PC-3 (cell line): Measurements from ENCODE around the gene UNC13A. TPM values are rescaled to one million over a fixed set of nuclear protein-coding genes. Genes with fewer than 3 reads are reported as not detected.

Experiments
- ATAC-seq: fragments of 200-7000 bp; cut with Tn5 transposase; 2 replicates; pipeline ENCODE4 v1.9.1; 2020; ENCODE audit warnings: mild to moderate bottlenecking, moderate library complexity
- BruUV-seq: library from RNA; stranded (reverse); fragments of 400-500 nt; replicated peaks from 2 replicates; lab custom pipeline; 2021; lab: Mats Ljungman, UMichigan
- CTCF ChIA-PET: fragments of 300-600 bp; sonication (Branson Sonifier 250); formaldehyde crosslinking; loops from one replicate; lab custom pipeline; 2022; ENCODE audit warnings: antibody characterized with exemption; lab: Charles Lee
- POLR2A ChIA-PET: fragments of 300-600 bp; sonication (Branson Sonifier 250); formaldehyde crosslinking; loops from one replicate; lab custom pipeline; 2022; ENCODE audit warnings: antibody characterized with exemption; ENCODE audit not compliant: unreplicated experiment; lab: Charles Lee
- DNase-seq: peaks from one replicate; pipeline ENCODE4 v3.0.0-alpha.2; 2015
- H2AFZ ChIP-seq: fragments of 300-600 bp; sonication (generic); 2 replicates; pipeline ENCODE4 v1.6.0; 2016; ENCODE audit warnings: antibody characterized with exemption, low read length
- H3F3A ChIP-seq: fragments of 300-600 bp; sonication (generic); one replicate; pipeline ENCODE4 v1.6.0; 2017; ENCODE audit warnings: antibody characterized with exemption, low read length, control low read depth, mild to moderate bottlenecking; ENCODE audit not compliant: unreplicated experiment
- H3K27ac ChIP-seq: fragments of 300-600 bp; sonication (generic); 2 replicates; pipeline ENCODE4 v1.5.1; 2016; ENCODE audit warnings: mild to moderate bottlenecking, low read length
- H3K27me3 ChIP-seq: fragments of 300-600 bp; sonication (generic); 2 replicates; pipeline ENCODE4 v1.6.1; 2016; ENCODE audit warnings: low read length, mixed read lengths
- H3K36me3 ChIP-seq: fragments of 300-600 bp; sonication (generic); 2 replicates; pipeline ENCODE4 v1.6.1; 2016; ENCODE audit warnings: low read depth, mixed run types, low read length, mixed read lengths
- H3K4me1 ChIP-seq: fragments of 300-600 bp; sonication (generic); 2 replicates; pipeline ENCODE4 v1.5.1; 2016; ENCODE audit warnings: low read length; ENCODE audit not compliant: insufficient read depth
- H3K4me2 ChIP-seq: fragments of 300-600 bp; sonication (generic); 2 replicates; pipeline ENCODE4 v1.6.0; 2016; ENCODE audit warnings: low read length
- H3K4me3 ChIP-seq: fragments of 300-600 bp; sonication (generic); 2 replicates; pipeline ENCODE4 v1.5.1; 2016; ENCODE audit warnings: mild to moderate bottlenecking, low read length, mixed read lengths
- H3K79me2 ChIP-seq: fragments of 300-600 bp; sonication (generic); 2 replicates; pipeline ENCODE4 v1.6.1; 2017; ENCODE audit warnings: low read length, mixed read lengths
- H3K9ac ChIP-seq: fragments of 300-600 bp; sonication (generic); 2 replicates; pipeline ENCODE4 v1.6.0; 2016; ENCODE audit warnings: mild to moderate bottlenecking, low read length
- H3K9me2 ChIP-seq: fragments of 300-600 bp; sonication (generic); replicated peaks from 2 replicates; pipeline ENCODE4 v1.6.1; 2016; ENCODE audit warnings: mixed run types, low read length, mixed read lengths
- H3K9me3 ChIP-seq: fragments of 300-600 bp; sonication (generic); 2 replicates; pipeline ENCODE4 v1.6.1; 2016; ENCODE audit warnings: low read length, mixed read lengths
- H4K20me1 ChIP-seq: fragments of 300-600 bp; sonication (generic); 2 replicates; pipeline ENCODE4 v1.6.1; 2016; ENCODE audit warnings: low read length, mixed read lengths
- CTCF ChIP-seq: fragments of 300-600 bp; sonication (generic); conservative IDR thresholded peaks from 2 replicates; pipeline ENCODE4 v1.5.1; 2017; ENCODE audit warnings: antibody characterized with exemption, low read depth, mild to moderate bottlenecking, low read length
- EZH2 ChIP-seq: fragments of 300-600 bp; sonication (generic); IDR thresholded peaks from one replicate; pipeline ENCODE4 v1.6.1; 2017; ENCODE audit warnings: antibody characterized with exemption, mild to moderate bottlenecking, low read length; ENCODE audit not compliant: unreplicated experiment
- EZH2phosphoT487 ChIP-seq: fragments of 300-600 bp; sonication (generic); IDR thresholded peaks from 2 replicates; pipeline ENCODE4 v1.6.1; 2018; ENCODE audit warnings: mild to moderate bottlenecking, antibody characterized with exemption, low read length, borderline replicate concordance
- intact Hi-C: fragments of 100-400 bp; cut with micrococcal nuclease; formaldehyde crosslinking; loops from 2 replicates; pipeline ENCODE4 v1.9.0; 2023
- total RNA-seq: library from RNA; depleted of rRNA; stranded (reverse); fragments of >200 nt; gene quantifications from 2 replicates; pipeline ENCODE4 v1.2.3, GENCODE V29; 2014

Gene UNC13A
- total RNA-seq, 1 experiment from 2014 or later = not detected

- ATAC-seq = no peak
Observed at GRCh38 chr19:17633700-17634099, 54.5 kb downstream of the UNC13A start.

GRCh38 chr19:17632577-17632976 lies 55.6 kb downstream of the UNC13A start:
- H3K27me3 ChIP-seq = peaks cover 16% of the 10 kb centered on the region
- H3K27ac ChIP-seq = no peak overlapping the region
- H3K9me3 ChIP-seq = no peaks in the 10 kb centered on the region
- TF ChIP-seq EZH2phosphoT487 (no peak), CTCF (no peak), EZH2 (no peak)
- H3K36me3 ChIP-seq = no peaks in the 10 kb centered on the region
- no peaks in the 10 kb centered on the region for H3K4me1 ChIP-seq
- no peaks in the 10 kb centered on the region for H4K20me1 ChIP-seq
- no peaks in the 10 kb centered on the region for H3K79me2 ChIP-seq
- ChIA-PET CTCF (no interaction called here), POLR2A (no interaction called here)
- no peak for ATAC-seq
- no peaks in the 10 kb centered on the region for H3K9me2 ChIP-seq
- BruUV-seq = no TSS peak
- no peak overlapping the region for H3K4me2 ChIP-seq
- H3K4me3 ChIP-seq = no peak overlapping the region
- intact Hi-C loops = no loop called here
- no peaks in the 10 kb centered on the region for H3F3A ChIP-seq
- no peak for DNase-seq
- H3K9ac ChIP-seq = no peak overlapping the region
- H2AFZ ChIP-seq = no peak overlapping the region

More at GRCh38 chr19:17633700-17634099, 54.5 kb downstream of the UNC13A start:
- no peak overlapping the region for H3K9ac ChIP-seq
- no peak overlapping the region for H3K27ac ChIP-seq
- no peaks in the 10 kb centered on the region for H3K9me3 ChIP-seq
- no peaks in the 10 kb centered on the region for H3K9me2 ChIP-seq
- DNase-seq = no peak
- no peak for TF ChIP-seq EZH2
- TF ChIP-seq CTCF = no peak
- TF ChIP-seq EZH2phosphoT487 = no peak
- no peaks in the 10 kb centered on the region for H4K20me1 ChIP-seq
- no peak overlapping the region for H3K4me3 ChIP-seq
- ChIA-PET POLR2A (no interaction called here), CTCF (no interaction called here)
- H3K27me3 ChIP-seq = peaks cover 15% of the 10 kb centered on the region
- H3K4me2 ChIP-seq = no peak overlapping the region
- no peak overlapping the region for H2AFZ ChIP-seq
- H3K79me2 ChIP-seq = no peaks in the 10 kb centered on the region
- H3F3A ChIP-seq = no peaks in the 10 kb centered on the region
- H3K36me3 ChIP-seq = no peaks in the 10 kb centered on the region
- BruUV-seq = no TSS peak
- H3K4me1 ChIP-seq = no peaks in the 10 kb centered on the region
- intact Hi-C loops = no loop called here

- Histone ChIP-seq H3K27ac (no peak overlapping the region), H3K79me2 (no peaks in the 10 kb centered on the region), H4K20me1 (no peaks in the 10 kb centered on the region), H3K4me3 (no peak overlapping the region), H3K4me2 (no peak overlapping the region), H3F3A (no peaks in the 10 kb centered on the region), H2AFZ (no peak overlapping the region), H3K36me3 (no peaks in the 10 kb centered on the region), H3K9me3 (no peaks in the 10 kb centered on the region), H3K4me1 (no peaks in the 10 kb centered on the region), H3K9ac (no peak overlapping the region), H3K9me2 (no peaks in the 10 kb centered on the region), H3K27me3 (peaks cover 13% of the 10 kb centered on the region)
- BruUV-seq = no TSS peak
- ChIA-PET POLR2A (no interaction called here), CTCF (no interaction called here)
- ATAC-seq (no peak), DNase-seq (no peak)
- TF ChIP-seq CTCF = no peak
- no peak for TF ChIP-seq EZH2phosphoT487
- TF ChIP-seq EZH2 = no peak
- intact Hi-C loops = no loop called here
Observed at GRCh38 chr19:17629760-17630159, 58.4 kb downstream of the UNC13A start.
